GM19372 (cell line): ENCODE measurements around the gene KCNAB1.
A peak's percentile ranks its signal among the peaks of the same experiment; 100 is the strongest.
"Not testable (repeated sequence)": the region's sequence is repeated elsewhere in the genome, so short reads cannot be mapped to it uniquely, and the experiment has no call there.

Experiments used
- ATAC-seq: cut with Tn5 transposase; IDR thresholded peaks from one replicate; pipeline ENCODE4 v1.9.1; 2021; ENCODE audit warnings: mild to moderate bottlenecking, low read depth, moderate library complexity; ENCODE audit not compliant: unreplicated experiment

The KCNAB1 gene

GRCh38 chr3:156135921-156136638 lies 15.7 kb downstream of the KCNAB1 start:
- no peak for ATAC-seq

DNA sequence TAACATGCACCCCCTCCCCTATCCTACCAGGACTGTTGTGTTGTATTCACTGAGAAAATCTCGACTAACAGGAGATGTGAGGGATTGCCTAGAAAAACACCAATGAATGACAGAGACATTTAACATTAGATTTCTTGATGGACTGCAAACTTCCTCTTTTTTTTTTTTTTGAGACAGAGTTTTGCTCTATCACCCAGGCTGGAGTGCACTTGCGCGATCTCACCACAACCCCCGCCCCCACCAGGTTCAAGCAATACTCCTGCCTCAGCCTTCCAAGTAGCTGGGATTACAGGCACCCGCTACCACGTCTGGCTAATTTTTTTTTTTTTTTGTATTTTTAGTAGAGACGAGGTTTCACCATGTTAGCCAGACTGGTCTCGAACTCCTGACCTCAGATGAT lies 17.0 kb downstream of the KCNAB1 start:
- not testable (repeated sequence) for ATAC-seq

- no peak for ATAC-seq
Observed at GRCh38 chr3:156140001-156140595, 19.7 kb downstream of the KCNAB1 start.

GRCh38 chr3:156142702-156143101 lies 22.3 kb downstream of the KCNAB1 start:
- no peak for ATAC-seq

- ATAC-seq = no peak
Observed at GRCh38 chr3:156143136-156143535, 22.8 kb downstream of the KCNAB1 start.

GRCh38 chr3:156144060-156144459 lies 23.7 kb downstream of the KCNAB1 start:
- ATAC-seq = no peak

DNA sequence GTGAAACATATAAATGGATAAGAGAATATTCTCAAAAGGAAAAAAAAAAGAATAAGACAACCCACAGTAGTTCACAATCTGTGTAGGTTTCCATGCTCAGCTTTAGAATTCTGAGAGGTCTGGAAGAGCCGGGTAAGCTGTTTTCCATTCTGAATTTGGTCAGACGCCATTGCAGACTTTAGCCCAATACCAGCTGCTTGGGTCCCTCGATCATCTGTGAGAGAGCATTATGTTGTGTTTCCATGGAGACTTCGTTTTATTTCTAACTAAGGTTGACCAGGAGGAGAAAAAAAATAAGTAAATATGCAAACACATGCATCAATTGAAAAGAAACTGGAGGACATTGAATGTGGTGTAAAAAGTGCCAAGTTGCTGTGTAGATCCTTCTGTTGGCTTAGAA lies 25.5 kb downstream of the KCNAB1 start:
- no peak for ATAC-seq

DNA sequence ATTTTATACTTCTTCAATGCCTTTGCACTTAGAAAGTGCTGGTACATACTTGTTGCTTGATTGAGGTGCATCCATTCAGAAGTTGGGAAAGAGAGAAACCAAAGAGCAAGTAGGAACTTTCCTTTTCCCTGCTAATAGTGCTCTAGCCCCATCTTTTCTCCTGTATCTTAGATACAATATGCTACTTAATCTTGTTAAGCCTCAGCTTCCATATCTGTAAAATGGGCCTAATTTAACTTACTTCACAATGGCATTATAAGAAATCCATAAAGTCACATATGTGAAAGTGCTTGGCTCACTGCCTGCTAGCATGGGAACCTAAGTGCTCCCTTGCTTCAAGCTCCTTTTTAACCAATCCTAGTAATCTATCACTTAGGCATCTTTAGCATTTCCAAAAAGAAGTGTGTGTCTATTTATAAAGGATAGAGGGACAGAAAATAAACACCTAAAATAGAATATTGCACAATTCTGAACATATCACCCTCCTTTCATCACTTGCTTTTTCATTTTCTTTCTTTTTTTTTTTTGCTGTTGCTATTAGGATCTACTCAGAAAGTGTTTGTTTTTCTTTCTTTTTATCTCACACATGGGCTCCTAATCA lies 28.1 kb downstream of the KCNAB1 start:
- no peak for ATAC-seq

GRCh38 chr3:156148946-156149381 lies 28.6 kb downstream of the KCNAB1 start:
- no peak for ATAC-seq

DNA sequence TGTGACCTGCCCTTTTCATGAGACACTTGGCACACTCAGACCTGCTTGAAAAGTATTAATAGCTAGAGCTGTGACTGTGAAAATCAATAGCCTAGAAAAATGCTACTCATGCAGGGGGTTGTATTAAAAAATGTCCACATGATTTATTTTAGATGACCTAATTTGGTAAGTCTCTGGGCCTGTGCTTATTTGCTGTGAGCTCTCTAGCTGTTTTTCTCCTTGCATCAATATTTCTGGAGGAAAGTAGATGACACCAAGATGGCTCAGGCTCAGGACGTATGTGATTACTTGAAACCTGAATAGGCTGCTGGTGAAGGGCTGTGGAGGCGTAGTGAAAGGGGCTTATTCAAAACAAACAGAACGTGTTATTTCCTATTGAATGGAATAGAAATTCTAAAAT lies 29.5 kb downstream of the KCNAB1 start:
- ATAC-seq = no peak

DNA sequence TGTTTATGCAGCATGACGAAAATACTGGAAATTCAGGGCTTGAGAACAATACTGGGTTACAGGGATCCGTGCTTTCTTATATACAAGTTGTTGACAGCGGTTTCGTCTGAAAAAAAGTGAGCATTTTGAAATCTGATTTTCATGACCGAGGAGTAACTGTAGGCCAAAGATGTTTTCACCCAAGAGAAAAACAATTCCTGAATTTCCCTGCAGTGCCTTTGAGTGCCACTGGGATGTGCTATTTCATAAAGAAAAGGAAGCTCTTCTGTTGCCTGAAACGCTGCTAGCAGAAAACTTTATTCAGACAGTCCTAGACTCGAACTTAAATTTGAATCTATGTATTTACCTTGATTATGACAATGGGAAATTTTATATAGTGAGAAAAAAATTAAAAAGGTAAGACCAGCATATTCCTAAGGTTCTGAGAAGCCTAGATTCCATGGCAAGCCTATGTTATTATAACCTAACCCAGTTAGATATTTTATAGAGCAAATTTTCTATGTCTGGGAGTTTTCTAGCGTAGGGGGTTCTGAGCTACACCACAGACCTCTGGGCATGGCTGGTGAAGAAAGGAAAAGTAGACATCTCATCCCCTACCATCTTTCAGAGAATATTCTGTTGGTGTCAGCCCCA lies 30.2 kb downstream of the KCNAB1 start:
- peak; percentile 67 for ATAC-seq

GRCh38 chr3:156151824-156152428 lies 31.5 kb downstream of the KCNAB1 start:
- ATAC-seq = peak; percentile 65

- ATAC-seq = no peak
Observed at GRCh38 chr3:156158656-156159295, 38.4 kb downstream of the KCNAB1 start.

- peak; percentile 79 for ATAC-seq
Observed at GRCh38 chr3:156160647-156161046, 40.3 kb downstream of the KCNAB1 start.

DNA sequence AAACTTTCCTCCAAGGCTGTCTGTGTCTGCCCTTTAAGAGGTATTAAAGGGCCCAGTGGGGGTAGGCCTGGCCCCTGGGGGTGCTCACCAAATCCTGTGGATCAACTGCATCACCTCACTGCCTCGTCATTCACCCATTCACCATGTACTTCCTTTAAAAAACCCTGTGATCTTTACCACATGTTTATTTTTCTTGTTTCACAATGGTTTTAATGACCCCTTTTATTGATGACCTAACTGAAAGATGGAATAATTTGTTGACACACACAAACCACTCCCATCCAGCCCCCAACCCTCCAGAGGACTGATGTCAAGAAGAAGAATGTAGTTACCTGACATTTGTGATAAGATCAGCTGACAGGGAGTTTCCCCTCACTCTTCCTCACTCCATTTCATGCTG lies 40.8 kb downstream of the KCNAB1 start:
- no peak for ATAC-seq

- no peak for ATAC-seq
Observed at GRCh38 chr3:156163848-156164247, 43.5 kb downstream of the KCNAB1 start.

DNA sequence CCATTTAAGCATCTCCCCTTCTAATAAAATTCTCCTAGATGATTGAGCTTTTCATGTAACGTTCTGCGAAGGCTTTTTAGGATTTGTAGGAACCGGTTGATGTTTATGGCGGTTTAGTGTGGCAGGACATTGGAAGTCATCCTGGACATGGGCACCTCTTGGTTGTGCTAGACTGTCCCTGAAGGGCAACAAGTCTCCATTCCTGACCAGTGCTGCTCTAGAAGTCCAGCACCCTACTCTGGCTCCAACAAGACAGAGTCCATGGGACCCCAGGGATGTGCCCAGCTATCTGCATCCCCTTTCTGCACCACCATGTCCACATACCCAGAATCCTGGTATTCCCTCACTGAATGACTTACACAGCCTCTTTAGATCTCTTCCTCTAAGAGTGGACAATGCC lies 46.4 kb downstream of the KCNAB1 start:
- no peak for ATAC-seq

- no peak for ATAC-seq
Observed at GRCh38 chr3:156170571-156170970, 50.2 kb downstream of the KCNAB1 start.

DNA sequence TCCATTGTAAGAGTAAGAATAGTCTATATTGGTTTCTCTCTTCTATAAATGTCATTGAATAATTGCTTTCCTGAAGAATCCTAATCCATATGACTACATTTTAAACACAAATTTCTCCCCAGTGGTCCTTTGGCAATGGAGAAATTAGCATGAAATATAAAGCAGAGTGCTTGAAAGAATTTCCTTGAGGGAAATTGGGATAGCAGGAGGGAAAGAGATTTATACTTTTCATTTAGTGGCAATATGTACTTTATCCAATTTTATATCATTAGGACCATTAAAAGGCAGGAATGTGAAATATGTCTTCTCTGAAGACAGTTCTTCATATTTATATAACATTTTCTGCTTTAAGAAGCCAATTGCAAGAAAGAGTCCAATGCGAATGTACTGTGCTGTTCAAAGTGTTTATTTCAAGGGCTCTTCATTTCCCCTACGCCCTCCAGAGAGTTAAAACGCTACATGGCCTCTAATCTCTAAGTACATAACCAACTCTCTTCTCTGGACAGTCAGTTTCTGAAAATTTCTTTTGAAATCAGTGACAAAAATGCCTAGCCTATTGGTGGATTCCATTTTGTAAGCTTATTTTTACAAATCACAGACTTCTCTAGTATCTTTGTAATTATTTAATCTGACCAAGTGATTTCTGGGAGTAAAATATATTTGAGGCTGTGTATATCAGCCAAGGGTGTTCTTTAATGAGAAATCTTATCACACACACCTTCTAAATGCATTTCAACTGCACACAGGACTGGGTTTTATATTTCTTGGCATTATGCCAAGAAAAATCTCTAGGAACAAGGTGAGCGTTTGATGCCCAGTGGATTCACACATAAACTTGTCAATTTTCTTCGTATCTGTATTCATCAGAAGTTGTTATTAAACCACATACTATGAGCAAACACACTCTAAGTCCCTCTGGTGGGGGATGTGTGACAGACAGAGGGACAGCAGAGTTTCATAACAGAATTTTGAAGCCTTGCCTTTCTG lies 51.2 kb downstream of the KCNAB1 start:
- no peak for ATAC-seq
